ENCODE data around the gene JAG2. TPM values are rescaled to one million over a fixed set of nuclear protein-coding genes. Genes with fewer than 3 reads are reported as not detected.

Gene JAG2
- total RNA-seq, 1 experiment from 2014 or later, result 43.7 TPM

DNA sequence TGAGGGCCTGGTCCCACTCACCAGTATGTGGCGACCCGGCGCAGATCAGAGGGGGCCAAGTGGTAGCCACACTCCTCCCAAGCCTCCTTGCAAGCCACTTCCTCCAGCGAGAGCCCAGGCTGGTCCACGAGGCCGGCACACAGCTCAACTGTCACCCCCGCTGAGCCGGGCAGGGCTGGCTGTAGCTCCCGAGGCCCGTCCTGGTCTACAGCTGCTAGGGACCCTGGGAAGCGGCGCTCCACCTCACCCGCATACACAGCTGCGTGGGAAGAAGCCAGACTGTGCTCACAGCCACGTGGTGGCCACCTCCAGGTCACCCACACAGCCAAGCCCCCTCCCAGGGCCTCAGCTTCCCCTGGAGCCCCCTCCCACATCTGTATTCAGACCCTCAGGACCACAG, 7.9 kb upstream of the JAG2 start:
- in situ Hi-C loops (cut with HindIII; ENCODE audit: low pct_unique_long_range_greater_than_20kb, low sequenced_read_pairs), result no loop called here

DNA sequence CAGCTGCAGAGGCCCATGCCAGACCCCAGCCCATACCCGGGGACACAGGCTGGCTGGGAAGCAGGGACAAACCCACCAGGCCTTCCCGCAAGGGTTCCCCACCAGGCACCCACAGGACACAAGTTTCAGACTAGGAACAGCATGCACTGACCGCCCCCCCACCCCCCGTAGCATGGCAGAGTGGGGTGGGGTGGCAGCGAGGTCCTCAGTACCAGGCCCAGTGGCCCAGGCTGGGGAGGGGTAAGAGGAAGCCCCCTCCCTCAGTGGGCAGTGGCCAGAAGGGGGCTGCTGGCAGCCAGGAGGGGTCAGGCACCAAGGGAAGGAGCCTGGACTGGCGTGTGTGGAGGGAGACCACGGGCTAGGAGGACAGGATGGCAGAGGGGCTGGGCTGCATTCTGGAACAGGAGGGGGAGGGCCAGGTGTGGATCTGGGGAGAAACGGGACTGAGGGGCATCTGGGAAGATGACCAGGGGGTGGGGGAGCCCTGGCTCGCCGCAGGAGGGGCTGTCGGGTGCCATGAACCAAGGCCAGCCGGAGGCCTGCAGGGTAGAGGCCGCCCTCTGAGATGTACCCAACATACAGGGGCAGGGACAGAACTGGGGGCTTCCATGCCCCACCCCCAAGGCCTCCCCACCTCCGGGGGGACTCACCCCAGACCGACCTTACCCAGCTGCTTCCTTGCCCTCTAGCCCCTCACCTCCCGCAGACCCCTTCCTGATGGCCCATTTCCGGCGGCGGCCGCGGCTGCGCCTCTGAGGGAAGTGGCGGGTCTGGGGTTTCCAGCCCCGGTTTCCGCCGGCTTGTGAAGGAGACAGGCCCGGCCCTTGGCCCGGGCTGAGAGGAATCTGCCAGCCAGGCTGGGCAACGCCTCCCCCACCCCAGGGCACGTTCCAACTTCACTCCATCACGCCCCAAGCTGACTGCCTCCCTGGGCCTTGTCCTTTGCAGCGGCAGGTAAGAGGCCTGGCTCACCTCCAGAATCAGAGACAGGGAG, 5.6 kb upstream of the JAG2 start:
- Histone ChIP-seq H3K36me3 (ENCODE audit: control insufficient read depth, insufficient read depth, low read length) (no peaks in the 10 kb centered on the region), H3K9me3 (ENCODE audit: control insufficient read depth, insufficient read depth, low read depth, low read length) (no peaks in the 10 kb centered on the region), H3K27ac (ENCODE audit: low read length) (no peak overlapping the region), H3K27me3 (ENCODE audit: control insufficient read depth, insufficient read depth, low read length) (no peaks in the 10 kb centered on the region), H3K4me1 (ENCODE audit: control insufficient read depth, insufficient read depth, low read length) (peaks cover 21% of the 10 kb centered on the region), H3K4me3 (ENCODE audit: low read depth in 2 of 2, low read length in 2 of 2) (no peak overlapping the region)
- BruUV-seq (replicated peaks), result no TSS peak
- in situ Hi-C loops (cut with HindIII; ENCODE audit: low pct_unique_long_range_greater_than_20kb, low sequenced_read_pairs) (no loop called here), intact Hi-C loops (cut with micrococcal nuclease; ENCODE audit: unreplicated experiment) (no loop called here)
- ChIA-PET CTCF (no interaction called here), POLR2A (no interaction called here)
- ATAC-seq, result no peak
- no peak for TF ChIP-seq SIN3A (IDR thresholded peaks at IDR 0.05; ENCODE audit: borderline replicate concordance, insufficient read depth, low read depth, low read length)
- TF ChIP-seq, protein P1, sequence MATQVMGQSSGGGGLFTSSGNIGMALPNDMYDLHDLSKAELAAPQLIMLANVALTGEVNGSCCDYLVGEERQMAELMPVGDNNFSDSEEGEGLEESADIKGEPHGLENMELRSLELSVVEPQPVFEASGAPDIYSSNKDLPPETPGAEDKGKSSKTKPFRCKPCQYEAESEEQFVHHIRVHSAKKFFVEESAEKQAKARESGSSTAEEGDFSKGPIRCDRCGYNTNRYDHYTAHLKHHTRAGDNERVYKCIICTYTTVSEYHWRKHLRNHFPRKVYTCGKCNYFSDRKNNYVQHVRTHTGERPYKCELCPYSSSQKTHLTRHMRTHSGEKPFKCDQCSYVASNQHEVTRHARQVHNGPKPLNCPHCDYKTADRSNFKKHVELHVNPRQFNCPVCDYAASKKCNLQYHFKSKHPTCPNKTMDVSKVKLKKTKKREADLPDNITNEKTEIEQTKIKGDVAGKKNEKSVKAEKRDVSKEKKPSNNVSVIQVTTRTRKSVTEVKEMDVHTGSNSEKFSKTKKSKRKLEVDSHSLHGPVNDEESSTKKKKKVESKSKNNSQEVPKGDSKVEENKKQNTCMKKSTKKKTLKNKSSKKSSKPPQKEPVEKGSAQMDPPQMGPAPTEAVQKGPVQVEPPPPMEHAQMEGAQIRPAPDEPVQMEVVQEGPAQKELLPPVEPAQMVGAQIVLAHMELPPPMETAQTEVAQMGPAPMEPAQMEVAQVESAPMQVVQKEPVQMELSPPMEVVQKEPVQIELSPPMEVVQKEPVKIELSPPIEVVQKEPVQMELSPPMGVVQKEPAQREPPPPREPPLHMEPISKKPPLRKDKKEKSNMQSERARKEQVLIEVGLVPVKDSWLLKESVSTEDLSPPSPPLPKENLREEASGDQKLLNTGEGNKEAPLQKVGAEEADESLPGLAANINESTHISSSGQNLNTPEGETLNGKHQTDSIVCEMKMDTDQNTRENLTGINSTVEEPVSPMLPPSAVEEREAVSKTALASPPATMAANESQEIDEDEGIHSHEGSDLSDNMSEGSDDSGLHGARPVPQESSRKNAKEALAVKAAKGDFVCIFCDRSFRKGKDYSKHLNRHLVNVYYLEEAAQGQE (IDR thresholded peaks at IDR 0.05; ENCODE audit: insufficient read depth in 1 of 2, low read depth in 2 of 2, low read length in 1 of 2), result no peak
- TF ChIP-seq POLR2AphosphoS5 (IDR thresholded peaks at IDR 0.05; ENCODE audit: low read depth, low read length), result no peak
- TF ChIP-seq, protein P2, sequence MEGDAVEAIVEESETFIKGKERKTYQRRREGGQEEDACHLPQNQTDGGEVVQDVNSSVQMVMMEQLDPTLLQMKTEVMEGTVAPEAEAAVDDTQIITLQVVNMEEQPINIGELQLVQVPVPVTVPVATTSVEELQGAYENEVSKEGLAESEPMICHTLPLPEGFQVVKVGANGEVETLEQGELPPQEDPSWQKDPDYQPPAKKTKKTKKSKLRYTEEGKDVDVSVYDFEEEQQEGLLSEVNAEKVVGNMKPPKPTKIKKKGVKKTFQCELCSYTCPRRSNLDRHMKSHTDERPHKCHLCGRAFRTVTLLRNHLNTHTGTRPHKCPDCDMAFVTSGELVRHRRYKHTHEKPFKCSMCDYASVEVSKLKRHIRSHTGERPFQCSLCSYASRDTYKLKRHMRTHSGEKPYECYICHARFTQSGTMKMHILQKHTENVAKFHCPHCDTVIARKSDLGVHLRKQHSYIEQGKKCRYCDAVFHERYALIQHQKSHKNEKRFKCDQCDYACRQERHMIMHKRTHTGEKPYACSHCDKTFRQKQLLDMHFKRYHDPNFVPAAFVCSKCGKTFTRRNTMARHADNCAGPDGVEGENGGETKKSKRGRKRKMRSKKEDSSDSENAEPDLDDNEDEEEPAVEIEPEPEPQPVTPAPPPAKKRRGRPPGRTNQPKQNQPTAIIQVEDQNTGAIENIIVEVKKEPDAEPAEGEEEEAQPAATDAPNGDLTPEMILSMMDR (IDR thresholded peaks at IDR 0.05), result no peak
- no peak for TF ChIP-seq TCF7L2 (IDR thresholded peaks at IDR 0.05; ENCODE audit: low read depth, low read length)
- no peak for DNase-seq (ENCODE audit: low read depth, low spot score)

More for the DNA sequence above, 7.9 kb upstream of the JAG2 start:
- Histone ChIP-seq H3K27me3 (ENCODE audit: control insufficient read depth, insufficient read depth, low read length) (no peaks in the 10 kb centered on the region), H3K4me1 (ENCODE audit: control insufficient read depth, insufficient read depth, low read length) (peaks cover 3% of the 10 kb centered on the region; the same call in 1 of the 2 replicates), H3K36me3 (ENCODE audit: control insufficient read depth, insufficient read depth, low read length) (no peaks in the 10 kb centered on the region), H3K27ac (ENCODE audit: low read length) (no peak overlapping the region), H3K4me3 (ENCODE audit: low read depth in 2 of 2, low read length in 2 of 2) (no peak overlapping the region), H3K9me3 (ENCODE audit: control insufficient read depth, insufficient read depth, low read depth, low read length) (no peaks in the 10 kb centered on the region)
- BruUV-seq (replicated peaks), result no TSS peak
- POLR2A ChIA-PET, result no interaction called here
- intact Hi-C loops (cut with micrococcal nuclease; ENCODE audit: unreplicated experiment), result no loop called here
- CTCF ChIA-PET, result no interaction called here
- no peak for ATAC-seq
- DNase-seq (ENCODE audit: low read depth, low spot score), result no peak
- TF ChIP-seq SIN3A (IDR thresholded peaks at IDR 0.05; ENCODE audit: borderline replicate concordance, insufficient read depth, low read depth, low read length), result no peak
- TF ChIP-seq, protein P1 (IDR thresholded peaks at IDR 0.05; ENCODE audit: insufficient read depth in 1 of 2, low read depth in 2 of 2, low read length in 1 of 2), result no peak

All from Panc1 (cell line).